ENCODE data around the gene PGPEP1.

Gene PGPEP1

GRCh38 chr19:18418483-18419194 lies 78.2 kb downstream of the PGPEP1 start:
- no peak for DNase-seq (ENCODE audit: low read depth)

DNA sequence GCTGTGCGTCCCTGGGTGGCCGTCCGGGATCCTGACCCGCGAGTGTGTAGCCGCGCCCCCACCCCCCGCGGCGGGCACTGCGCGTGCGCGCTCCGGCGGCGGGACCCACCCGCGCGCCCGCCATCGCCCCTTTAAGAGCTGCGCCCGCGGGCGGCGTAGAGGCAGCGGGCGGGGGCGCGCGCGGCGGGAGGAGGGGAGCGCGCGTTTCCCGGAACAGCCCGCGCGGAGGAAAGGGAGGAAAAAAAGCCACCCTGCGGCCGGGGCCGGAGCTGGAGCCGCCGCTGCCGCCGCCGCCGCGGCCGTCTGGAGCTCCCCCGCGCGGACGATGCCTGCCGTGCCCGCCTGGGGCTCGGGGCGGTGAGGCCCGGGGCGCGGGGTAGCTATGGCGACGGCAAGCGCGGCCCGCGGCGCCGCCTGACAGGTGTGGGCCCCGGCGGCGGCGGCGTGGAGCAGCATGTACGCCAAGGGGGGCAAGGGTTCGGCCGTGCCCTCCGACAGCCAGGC lies 78.8 kb downstream of the PGPEP1 start, which contains the start of gene SSBP4:
TSS of gene SSBP4 (plus strand) at position 204 of the 504 bp plus-strand sequence. CDS start at position 455, 251 bp downstream.
- DNase-seq (ENCODE audit: low read depth), result peak; percentile 73
